Activated naive CD8-positive, alpha-beta T cell treated with anti-CD3 and anti-CD28 coated beads, Interleukin-2, amount 10 ng/mL, durations not matched to agents 7 days and 5 days (primary cell): ENCODE results near the gene SERPINE2. TPM values are rescaled to one million over a fixed set of nuclear protein-coding genes. Genes with fewer than 3 reads are reported as not detected.
"Not testable (repeated sequence)": the region's sequence is repeated elsewhere in the genome, so short reads cannot be mapped to it uniquely, and the experiment has no call there.

Experiments used
- ATAC-seq: fragments of 150-1000 bp; cut with Tn5 transposase; one replicate; pipeline ENCODE4 v1.10.0; 2021; ENCODE audit warnings: low read depth, moderate library complexity
- POLR2A ChIA-PET: fragments of 350-600 bp; sonication (Branson Sonifier 250); formaldehyde crosslinking; loops from one replicate; lab custom pipeline; 2021; ENCODE audit warnings: antibody characterized with exemption; lab: Charles Lee
- DNase-seq: peaks from one replicate; pipeline ENCODE4 v3.0.0; 2021
- H3K27ac Mint-ChIP-seq: one replicate; pipeline ENCODE4 v1.8.0; 2022; ENCODE audit warnings: mild to moderate bottlenecking, mixed read lengths
- H3K27me3 Mint-ChIP-seq: one replicate; pipeline ENCODE4 v1.8.0; 2022; ENCODE audit warnings: mild to moderate bottlenecking, moderate library complexity, mixed read lengths
- H3K36me3 Mint-ChIP-seq: one replicate; pipeline ENCODE4 v1.8.0; 2021; ENCODE audit warnings: mild to moderate bottlenecking, mixed read lengths
- H3K4me1 Mint-ChIP-seq: one replicate; pipeline ENCODE4 v1.8.0; 2021; ENCODE audit warnings: mixed read lengths
- H3K4me3 Mint-ChIP-seq: one replicate; pipeline ENCODE4 v1.8.0; 2022; ENCODE audit warnings: mild to moderate bottlenecking, moderate library complexity, mixed read lengths
- H3K9me3 Mint-ChIP-seq: one replicate; pipeline ENCODE4 v1.8.0; 2021; ENCODE audit warnings: mixed read lengths
- total RNA-seq, 2 experiments: library from RNA; stranded (reverse); gene quantifications; one replicate each; pipeline ENCODE4 v1.2.3, GENCODE V29; 2021

SERPINE2 gene
- total RNA-seq, 2 experiments from 2014 or later = 22.2 to 22.3 TPM

DNA sequence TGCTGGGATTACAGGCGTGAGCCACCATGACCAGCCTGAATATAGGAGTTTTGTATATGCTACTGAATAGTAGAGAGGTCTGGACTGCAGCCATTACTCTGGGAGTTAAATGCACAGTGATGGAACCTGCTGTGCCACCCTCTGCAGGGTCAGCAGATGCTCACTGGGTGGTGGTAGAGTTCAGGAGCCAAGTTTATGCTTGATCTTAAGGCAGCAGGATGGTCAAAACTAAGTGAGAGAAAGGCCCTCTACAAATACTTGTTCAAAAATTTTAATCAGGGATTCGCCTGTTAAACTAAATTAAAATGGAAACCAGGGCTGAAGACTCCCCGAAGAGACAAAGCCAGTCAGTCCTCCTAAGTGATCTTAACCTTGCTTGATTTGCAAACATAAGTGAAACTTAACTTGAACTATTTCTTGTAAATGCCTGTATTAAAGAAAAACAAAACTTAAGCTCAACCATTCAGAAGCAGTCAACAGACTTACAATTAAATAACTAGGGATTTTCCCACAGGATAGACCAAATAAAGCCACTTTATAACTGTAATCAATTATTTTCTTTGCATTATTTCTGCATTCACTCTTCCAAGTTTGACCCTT, 89.7 kb downstream of the SERPINE2 start:
- ATAC-seq (peak; percentile 5), DNase-seq (no peak)
- POLR2A ChIA-PET = interaction anchor here (0.6 to 1.3 kb wide), 2 partner anchors 20 to 81 kb away, joined by 3 to 4 read pairs; no protein-coding TSS in a partner anchor
- Mint-ChIP-seq H3K27me3 (no peaks in the 10 kb centered on the region), H3K4me3 (no peak overlapping the region), H3K27ac (peak overlapping the region; percentile 87), H3K36me3 (peaks cover 15% of the 10 kb centered on the region), H3K4me1 (peaks cover 42% of the 10 kb centered on the region), H3K9me3 (no peaks in the 10 kb centered on the region)

DNA sequence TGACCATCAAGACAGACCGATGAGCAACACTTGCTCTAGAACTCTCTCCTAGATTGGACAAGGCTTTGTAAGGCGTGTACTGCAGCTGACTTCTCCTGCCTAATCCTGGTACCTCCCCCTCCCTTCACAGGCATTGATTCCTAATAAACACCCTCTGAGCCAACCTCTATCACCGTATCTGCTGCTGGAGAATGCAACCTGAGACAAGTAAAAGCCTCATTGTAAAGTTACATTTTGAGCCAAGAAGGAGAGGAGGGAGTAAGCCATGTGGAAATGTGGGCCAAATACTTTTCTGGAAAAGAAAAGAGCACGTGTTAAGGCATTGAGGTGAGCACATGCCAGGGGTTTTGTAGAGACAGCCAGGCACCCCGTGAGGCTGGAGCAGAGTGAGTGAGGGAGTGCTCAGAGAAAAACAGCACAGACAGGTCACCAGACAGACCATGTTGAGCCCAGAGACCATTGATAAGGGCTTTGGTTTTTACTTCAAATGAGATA, 91.3 kb downstream of the SERPINE2 start:
- H3K27ac Mint-ChIP-seq = peak overlapping the region; percentile 84
- DNase-seq (no peak), ATAC-seq (no peak)
- no peaks in the 10 kb centered on the region for H3K9me3 Mint-ChIP-seq
- no peak overlapping the region for H3K4me3 Mint-ChIP-seq
- peaks cover 47% of the 10 kb centered on the region for H3K4me1 Mint-ChIP-seq
- POLR2A ChIA-PET = no interaction called here
- H3K27me3 Mint-ChIP-seq = no peaks in the 10 kb centered on the region
- peaks cover 19% of the 10 kb centered on the region for H3K36me3 Mint-ChIP-seq

DNA sequence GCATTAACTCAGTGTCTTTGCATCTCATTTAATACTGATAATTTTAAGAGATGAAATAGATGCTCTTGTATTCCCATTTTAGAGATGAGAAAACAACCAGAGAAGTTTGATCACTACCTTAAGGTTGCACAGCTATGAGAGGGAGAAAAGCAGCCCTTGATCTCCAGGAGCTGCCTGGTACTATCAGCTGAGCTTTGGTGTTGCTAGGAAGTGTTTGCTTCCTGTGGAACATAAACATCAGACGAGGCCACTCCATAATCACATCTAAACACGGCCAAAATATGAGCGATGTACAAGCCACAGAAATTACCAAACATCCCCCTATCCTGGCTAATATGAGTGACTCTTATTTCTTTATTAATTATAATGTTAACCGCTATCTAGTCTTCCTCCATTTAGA, 93.3 kb downstream of the SERPINE2 start:
- Mint-ChIP-seq H3K9me3 (no peaks in the 10 kb centered on the region), H3K27ac (peak overlapping the region; percentile 92), H3K4me1 (peaks cover 45% of the 10 kb centered on the region), H3K36me3 (peaks cover 17% of the 10 kb centered on the region), H3K27me3 (no peaks in the 10 kb centered on the region), H3K4me3 (peak overlapping the region; percentile 94)
- DNase-seq (no peak), ATAC-seq (no peak)
- POLR2A ChIA-PET = interaction anchor here (1.0 to 4.4 kb wide), 7 partner anchors 10 to 49 kb away, joined by 3 to 35 read pairs (median 5); partner anchors contain the start of gene MRPL44

DNA sequence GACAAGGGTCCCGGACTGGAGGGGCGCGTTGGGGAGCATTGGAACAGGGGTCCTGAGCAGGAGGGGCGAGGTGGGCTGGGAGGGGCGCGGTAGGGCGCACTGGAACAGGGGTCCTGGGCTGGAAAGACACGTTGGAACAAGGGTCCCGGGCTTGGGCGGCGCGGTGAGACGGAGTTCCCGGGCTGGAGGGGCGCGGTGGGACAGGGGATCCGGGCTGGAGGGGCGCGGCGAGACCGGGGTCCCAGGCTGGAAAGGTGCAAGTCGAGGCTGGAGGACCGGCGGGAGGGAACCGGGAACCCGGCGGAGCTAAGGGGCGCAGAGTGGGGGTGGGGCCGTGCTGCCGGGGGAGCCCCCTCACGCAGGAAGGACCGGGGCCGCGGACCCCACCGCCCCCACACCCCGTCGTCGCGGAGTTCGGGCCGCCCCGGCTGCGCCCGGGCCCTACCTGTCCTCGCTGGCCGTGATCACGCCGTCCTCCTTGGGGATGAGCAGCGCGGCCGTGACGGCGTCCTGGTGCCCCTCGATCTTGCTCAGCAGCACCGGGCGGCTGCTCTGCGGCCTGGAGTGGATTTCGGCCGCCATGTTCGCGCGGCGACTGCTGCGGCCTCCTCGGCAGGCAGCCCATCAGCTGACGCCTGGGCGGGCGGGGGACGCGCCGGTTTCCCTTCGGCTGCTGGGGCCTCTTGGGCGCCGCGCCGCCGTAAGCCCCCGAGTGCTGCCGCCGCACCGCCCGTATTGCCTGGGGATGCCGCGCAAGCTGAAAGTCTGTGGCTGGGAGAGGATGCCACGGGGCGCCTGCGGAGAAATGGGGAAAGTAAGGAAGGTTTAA, 94.2 kb downstream of the SERPINE2 start, which contains the start of gene WDFY1:
TSS of gene WDFY1 (minus strand) at position 633 of the 829 bp plus-strand sequence. CDS start at position 582, 51 bp downstream.
- Mint-ChIP-seq H3K4me1 (peaks cover 41% of the 10 kb centered on the region), H3K36me3 (peaks cover 18% of the 10 kb centered on the region), H3K4me3 (peak within 1 kb of the TSS; percentile 94), H3K9me3 (no peaks in the 10 kb centered on the region), H3K27ac (peak within 1 kb of the TSS; percentile 96), H3K27me3 (no peaks in the 10 kb centered on the region)
- peak; percentile 85 for ATAC-seq
- POLR2A ChIA-PET = interaction anchor here (0.6 to 4.4 kb wide), 9 partner anchors 9 to 182 kb away, joined by 3 to 35 read pairs (median 5); partner anchors contain the start of gene MRPL44
- DNase-seq = peak; percentile 88

DNA sequence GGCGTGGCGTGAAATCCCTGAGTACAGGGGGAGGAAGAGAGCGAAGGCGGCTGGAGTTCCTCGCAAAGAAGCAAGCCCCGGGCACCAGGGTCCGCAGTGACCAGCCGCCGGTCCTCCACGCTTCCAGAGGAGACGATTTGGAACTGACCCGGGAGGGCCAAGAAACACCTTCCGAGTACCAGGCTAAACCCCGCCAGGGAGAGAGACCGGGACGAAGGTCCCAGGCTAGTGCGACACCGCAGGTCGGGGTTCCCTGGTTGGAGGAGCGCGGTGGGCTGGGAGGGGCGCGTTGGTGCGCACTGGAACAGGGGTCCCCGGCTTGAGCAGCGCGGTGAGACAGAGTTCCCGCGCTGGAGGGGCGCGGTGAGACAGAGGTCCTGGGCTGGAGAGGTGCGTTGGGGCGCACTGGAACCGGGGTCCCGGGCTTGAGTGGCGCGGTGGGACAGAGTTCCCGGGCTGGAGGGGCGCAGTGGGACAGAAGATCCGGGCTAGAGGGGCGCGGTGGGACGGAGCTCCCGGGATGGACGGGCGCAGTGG, 94.9 kb downstream of the SERPINE2 start:
- POLR2A ChIA-PET = interaction anchor here (0.6 to 4.4 kb wide), 5 partner anchors 8 to 181 kb away, joined by 4 to 35 read pairs (median 5); partner anchors contain the start of gene MRPL44
- H3K4me1 Mint-ChIP-seq = peaks cover 41% of the 10 kb centered on the region
- no peaks in the 10 kb centered on the region for H3K27me3 Mint-ChIP-seq
- H3K27ac Mint-ChIP-seq = peak overlapping the region; percentile 96
- peak; percentile 59 for DNase-seq
- H3K9me3 Mint-ChIP-seq = no peaks in the 10 kb centered on the region
- peaks cover 25% of the 10 kb centered on the region for H3K36me3 Mint-ChIP-seq
- H3K4me3 Mint-ChIP-seq = peak overlapping the region; percentile 94
- peak; percentile 9 for ATAC-seq

DNA sequence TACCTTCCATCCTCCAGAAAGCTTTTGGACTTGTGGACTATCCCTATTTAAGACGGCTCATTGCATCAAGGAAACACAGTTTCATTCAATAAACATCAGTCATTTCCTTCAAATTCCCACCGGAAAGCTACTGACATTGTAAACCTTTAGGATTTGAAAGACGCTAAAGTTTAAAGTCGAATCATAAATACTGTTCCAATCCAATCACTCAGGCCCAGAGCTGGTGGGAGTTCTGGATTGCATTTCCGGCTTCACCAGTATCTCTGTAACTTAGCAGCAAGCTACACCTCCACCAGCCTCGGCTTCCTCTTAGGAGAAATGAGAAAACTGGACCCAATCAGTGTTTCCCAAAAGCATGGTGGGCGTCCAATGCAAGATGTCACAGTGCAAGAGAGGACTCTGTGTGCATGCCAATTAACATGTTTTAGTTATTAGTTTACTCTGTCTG, 95.5 kb downstream of the SERPINE2 start:
- POLR2A ChIA-PET = interaction anchor here (4.4 kb wide), 1 partner anchor 12 kb away, joined by 35 read pairs; the partner anchor contains the start of gene MRPL44
- no peak for DNase-seq
- Mint-ChIP-seq H3K4me3 (peak overlapping the region; percentile 94), H3K27me3 (no peaks in the 10 kb centered on the region), H3K4me1 (peaks cover 42% of the 10 kb centered on the region), H3K36me3 (peaks cover 28% of the 10 kb centered on the region), H3K9me3 (no peaks in the 10 kb centered on the region), H3K27ac (peak overlapping the region; percentile 96)
- ATAC-seq = no peak

DNA sequence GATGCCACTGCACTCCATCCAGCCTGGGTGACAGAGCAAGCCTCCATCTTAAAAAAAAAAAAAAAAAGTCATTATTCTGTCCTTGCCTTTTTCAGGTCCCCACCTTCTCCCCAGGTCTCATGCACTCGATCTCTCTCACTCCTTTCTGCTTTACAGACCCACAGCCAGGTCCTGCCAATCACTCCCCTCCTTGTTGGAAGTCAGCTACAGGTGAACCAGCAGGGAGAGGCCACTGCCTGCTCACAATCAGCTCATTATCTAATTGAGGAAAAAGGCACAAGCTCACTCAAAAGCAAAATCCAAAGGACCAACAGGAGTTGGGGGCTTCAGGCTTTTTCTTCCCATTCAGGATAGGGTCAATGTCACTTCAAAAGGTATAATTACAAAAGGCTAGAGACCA, 96.0 kb downstream of the SERPINE2 start:
- peaks cover 26% of the 10 kb centered on the region for H3K36me3 Mint-ChIP-seq

DNA sequence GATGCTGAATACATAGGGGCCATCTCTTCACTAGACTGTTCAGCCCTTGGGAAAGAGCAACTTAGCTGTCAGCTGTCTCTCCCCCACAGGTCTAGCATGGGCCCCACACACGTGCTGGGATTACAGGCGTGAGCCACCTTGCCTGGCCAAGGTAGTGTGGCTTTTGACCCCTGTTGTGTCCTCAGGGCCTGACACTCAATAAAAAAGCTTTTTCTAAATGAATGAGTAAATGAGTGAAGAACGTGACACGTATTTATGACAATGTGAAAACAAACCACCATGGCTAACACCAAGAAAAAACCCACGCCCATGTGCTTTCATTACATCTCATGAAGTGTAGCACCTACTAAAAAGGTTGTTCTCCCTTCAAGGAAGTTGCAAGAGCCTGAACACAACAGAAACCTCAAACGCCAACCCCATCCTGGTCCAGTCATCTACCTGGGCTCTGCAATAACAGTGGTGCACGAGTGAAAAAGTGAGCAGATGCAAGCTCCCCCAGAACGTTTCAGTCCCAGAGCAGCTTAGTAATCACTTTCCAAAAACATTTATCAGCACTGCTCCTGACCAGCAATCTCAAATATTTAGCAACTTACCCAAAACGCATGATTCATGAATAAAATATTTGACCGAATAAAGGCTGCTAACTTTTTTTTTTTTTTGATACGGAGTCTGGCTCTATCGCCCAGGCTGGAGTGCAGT, 97.4 kb downstream of the SERPINE2 start:
- peak; percentile 62 for ATAC-seq
- POLR2A ChIA-PET = interaction anchor here (0.7 to 2.5 kb wide), 6 partner anchors 8 to 169 kb away, joined by 3 to 14 read pairs (median 3); partner anchors contain the start of gene MRPL44
- H3K27me3 Mint-ChIP-seq = no peaks in the 10 kb centered on the region
- H3K36me3 Mint-ChIP-seq = peaks cover 26% of the 10 kb centered on the region
- H3K27ac Mint-ChIP-seq = peak overlapping the region; percentile 88
- peak overlapping the region; percentile 65 for H3K4me3 Mint-ChIP-seq
- DNase-seq = no peak
- H3K9me3 Mint-ChIP-seq = no peaks in the 10 kb centered on the region
- peaks cover 47% of the 10 kb centered on the region for H3K4me1 Mint-ChIP-seq

More for the DNA sequence above, 96.0 kb downstream of the SERPINE2 start:
- POLR2A ChIA-PET = interaction anchor here (4.4 kb wide), 1 partner anchor 13 kb away, joined by 35 read pairs; the partner anchor contains the start of gene MRPL44
- Mint-ChIP-seq H3K27me3 (no peaks in the 10 kb centered on the region), H3K9me3 (no peaks in the 10 kb centered on the region), H3K4me3 (peak overlapping the region; percentile 94), H3K4me1 (peaks cover 41% of the 10 kb centered on the region), H3K27ac (peak overlapping the region; percentile 80)
- ATAC-seq (no peak), DNase-seq (no peak)

DNA sequence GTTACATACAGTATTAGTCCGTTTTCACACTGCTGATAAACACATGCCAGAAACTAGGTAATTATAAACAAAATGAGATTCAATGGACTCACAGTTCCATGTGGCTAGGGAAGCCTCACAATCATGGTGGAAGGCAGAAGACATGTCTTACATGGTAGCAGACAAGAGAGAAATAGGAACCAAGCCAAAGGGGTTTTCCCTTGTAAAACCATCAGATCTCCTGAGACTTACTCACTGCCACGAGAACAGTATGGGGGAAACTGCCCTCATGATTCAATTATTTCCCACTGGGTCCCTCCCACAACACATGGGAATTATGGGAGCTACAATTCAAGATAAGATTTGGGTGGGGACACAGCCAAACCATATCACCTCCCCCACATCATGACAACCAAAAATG, 99.6 kb downstream of the SERPINE2 start:
- POLR2A ChIA-PET, H3K27me3 Mint-ChIP-seq, H3K9me3 Mint-ChIP-seq, DNase-seq, H3K4me3 Mint-ChIP-seq, ATAC-seq: not testable (repeated sequence)
- peaks cover 56% of the 10 kb centered on the region for H3K4me1 Mint-ChIP-seq
- H3K27ac Mint-ChIP-seq = peak overlapping the region; percentile 30
- peaks cover 28% of the 10 kb centered on the region for H3K36me3 Mint-ChIP-seq

DNA sequence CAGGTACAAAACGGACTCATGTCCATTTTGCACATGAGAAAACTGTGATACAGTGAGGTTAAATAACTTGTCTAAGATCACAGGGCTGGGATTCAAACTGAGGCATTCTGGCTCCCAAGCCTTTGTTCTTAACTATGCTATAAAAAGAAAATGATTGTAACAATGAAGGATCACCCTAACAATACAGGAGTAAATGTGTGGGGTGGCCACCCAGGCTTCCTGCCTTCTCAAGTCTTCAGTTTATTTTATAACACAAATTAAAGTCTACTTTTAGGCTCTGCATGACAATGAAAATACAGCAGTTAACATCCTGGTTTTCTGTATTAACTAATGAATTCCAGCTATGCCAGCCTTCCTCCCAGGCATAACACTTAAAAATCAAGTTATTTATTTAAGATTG, 101.6 kb downstream of the SERPINE2 start:
- H3K27ac Mint-ChIP-seq = no peak overlapping the region
- H3K9me3 Mint-ChIP-seq = no peaks in the 10 kb centered on the region
- H3K36me3 Mint-ChIP-seq = peaks cover 29% of the 10 kb centered on the region
- DNase-seq (no peak), ATAC-seq (no peak)
- H3K27me3 Mint-ChIP-seq = no peaks in the 10 kb centered on the region
- H3K4me3 Mint-ChIP-seq = peak overlapping the region; percentile 57
- POLR2A ChIA-PET = no interaction called here
- peaks cover 55% of the 10 kb centered on the region for H3K4me1 Mint-ChIP-seq

DNA sequence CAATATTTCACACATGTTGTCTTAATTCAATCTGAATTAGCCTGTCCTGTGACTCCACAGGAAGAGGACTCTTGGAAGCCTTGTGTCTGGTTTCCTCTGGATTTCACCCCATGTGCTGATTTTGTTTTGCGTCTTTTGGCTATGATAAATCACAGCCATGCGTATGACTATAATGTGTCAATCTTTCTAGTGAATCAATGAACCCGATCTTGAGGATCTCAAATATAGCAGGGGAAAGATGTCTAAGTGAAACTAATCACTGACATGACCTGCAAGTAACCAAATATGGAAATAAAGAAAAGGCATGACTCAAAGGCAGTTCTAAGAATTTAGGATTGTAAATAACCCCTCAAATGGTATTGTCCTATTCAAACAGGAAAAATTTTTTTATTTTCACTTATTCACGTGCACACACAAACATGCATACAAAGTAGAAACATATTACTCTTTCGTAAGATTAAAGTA, 102.2 kb downstream of the SERPINE2 start:
- DNase-seq (no peak), ATAC-seq (no peak)
- H3K9me3 Mint-ChIP-seq = no peaks in the 10 kb centered on the region
- peaks cover 29% of the 10 kb centered on the region for H3K36me3 Mint-ChIP-seq
- POLR2A ChIA-PET = interaction anchor here (2.1 kb wide), 1 partner anchor 8 kb away, joined by 15 read pairs; the partner anchor contains the start of gene WDFY1
- peaks cover 55% of the 10 kb centered on the region for H3K4me1 Mint-ChIP-seq
- H3K4me3 Mint-ChIP-seq = peak overlapping the region; percentile 57
- no peaks in the 10 kb centered on the region for H3K27me3 Mint-ChIP-seq
- peak overlapping the region; percentile 59 for H3K27ac Mint-ChIP-seq

DNA sequence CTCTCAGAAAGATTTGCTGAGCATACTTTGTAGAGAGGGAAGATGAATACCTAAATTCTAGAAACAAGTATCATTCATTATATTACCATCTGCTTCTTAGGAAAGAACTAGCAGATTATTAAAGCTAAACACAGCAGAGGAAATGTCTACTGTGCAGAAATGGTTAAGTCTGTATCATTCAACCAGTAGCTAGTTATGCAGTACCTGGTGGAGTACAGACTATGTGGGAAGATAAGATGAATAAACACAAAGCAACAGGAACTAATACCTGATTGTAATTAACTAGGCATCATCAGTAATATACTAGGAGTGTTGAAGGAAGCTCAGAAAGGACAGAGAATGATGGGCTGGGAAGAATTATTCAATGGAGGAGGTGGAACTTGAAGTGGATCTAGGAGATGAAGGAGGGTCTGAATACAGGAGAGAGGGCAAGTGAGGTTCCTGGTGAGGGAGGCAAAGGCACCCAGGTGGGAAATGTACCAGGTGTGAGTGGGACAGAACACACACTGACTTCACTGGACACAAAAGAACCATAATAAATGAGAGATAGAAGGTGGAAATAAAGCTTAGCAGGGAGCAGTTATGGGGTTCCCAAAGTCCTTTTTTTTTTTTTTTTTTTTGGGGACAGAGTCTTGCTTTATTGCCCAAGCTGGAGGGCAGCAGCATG, 103.5 kb downstream of the SERPINE2 start:
- no peaks in the 10 kb centered on the region for H3K9me3 Mint-ChIP-seq
- no peaks in the 10 kb centered on the region for H3K27me3 Mint-ChIP-seq
- peaks cover 49% of the 10 kb centered on the region for H3K4me1 Mint-ChIP-seq
- DNase-seq = no peak
- H3K4me3 Mint-ChIP-seq = no peak overlapping the region
- ATAC-seq = no peak
- peak overlapping the region; percentile 21 for H3K27ac Mint-ChIP-seq
- peaks cover 24% of the 10 kb centered on the region for H3K36me3 Mint-ChIP-seq
- POLR2A ChIA-PET = interaction anchor here (2.1 kb wide), 1 partner anchor 10 kb away, joined by 15 read pairs; the partner anchor contains the start of gene WDFY1
